GM21515 (cell line): ENCODE results near the gene INKA1.
"Not testable (repeated sequence)": the region's sequence is repeated elsewhere in the genome, so short reads cannot be mapped to it uniquely, and the experiment has no call there.

Experiments
- ATAC-seq: cut with Tn5 transposase; IDR thresholded peaks from one replicate; pipeline ENCODE4 v1.9.1; 2021; ENCODE audit not compliant: unreplicated experiment

INKA1 gene

GRCh38 chr3:49802719-49803464 lies at the start of gene INKA1:
Gene INKA1, plus strand, starts transcription at chr3:49803261. Its CDS starts 132 bp downstream, at chr3:49803393.
- peak; percentile 61 for ATAC-seq

- no peak for ATAC-seq
Measured at GRCh38 chr3:49754536-49754935, 48.5 kb upstream of the INKA1 start.

DNA sequence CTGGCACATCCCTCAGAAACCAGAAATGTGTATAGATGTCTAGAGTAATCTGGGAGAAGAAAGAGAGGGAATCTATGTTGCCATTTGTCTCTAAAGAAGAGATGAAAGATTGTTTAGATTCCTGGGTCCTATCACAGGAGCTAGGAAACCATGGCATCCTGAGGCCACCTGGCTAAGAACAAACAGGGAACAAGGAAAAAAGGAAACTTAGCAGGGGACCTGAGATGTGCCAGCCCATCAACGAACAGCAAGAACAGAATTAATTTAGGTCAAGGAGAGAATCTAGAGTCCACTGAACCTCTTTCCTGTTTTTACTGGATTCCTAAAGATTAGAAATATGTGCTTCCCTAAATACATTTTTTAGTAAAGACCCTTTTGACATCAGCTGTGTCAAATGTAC lies 47.0 kb upstream of the INKA1 start:
- ATAC-seq = no peak

GRCh38 chr3:49757197-49757596 lies 45.9 kb upstream of the INKA1 start:
- no peak for ATAC-seq

DNA sequence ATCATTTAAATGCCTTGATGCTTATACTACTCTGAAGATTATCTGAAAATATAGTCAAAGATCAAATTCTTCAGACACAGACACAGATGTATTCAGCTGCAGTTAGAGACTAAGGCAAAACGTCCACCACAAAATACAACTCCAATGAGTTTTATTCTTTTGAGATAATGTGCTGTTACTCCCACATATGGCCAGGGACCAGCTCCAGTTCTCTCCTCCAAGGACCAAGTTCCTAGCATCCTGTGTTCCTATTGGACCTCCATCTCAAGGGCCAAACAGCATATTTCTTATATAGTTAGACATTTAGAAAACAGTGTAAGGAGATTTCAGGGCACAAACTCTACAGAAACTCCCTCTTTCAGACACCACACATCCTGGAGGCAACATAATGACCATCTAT lies 43.8 kb upstream of the INKA1 start:
- no peak for ATAC-seq

DNA sequence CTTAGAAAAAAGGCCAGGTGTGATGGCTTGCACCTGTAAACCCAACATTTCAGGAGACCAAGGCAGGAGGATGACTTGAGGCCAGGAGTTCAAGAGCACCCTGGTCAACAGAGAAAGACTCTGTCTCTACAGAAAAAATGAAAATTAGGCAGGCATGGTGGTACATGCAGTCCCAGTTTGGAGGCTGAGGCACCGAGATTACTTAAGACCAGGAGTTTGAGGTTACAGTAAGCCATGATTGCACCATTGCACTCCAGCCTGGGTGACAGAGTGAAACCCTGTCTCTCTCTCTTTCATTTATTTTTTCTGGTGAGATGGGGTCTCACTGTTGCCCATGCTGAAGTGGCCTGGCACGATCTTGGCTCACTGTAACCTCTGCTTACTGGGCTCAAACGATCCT lies 41.4 kb upstream of the INKA1 start:
- ATAC-seq = no peak

DNA sequence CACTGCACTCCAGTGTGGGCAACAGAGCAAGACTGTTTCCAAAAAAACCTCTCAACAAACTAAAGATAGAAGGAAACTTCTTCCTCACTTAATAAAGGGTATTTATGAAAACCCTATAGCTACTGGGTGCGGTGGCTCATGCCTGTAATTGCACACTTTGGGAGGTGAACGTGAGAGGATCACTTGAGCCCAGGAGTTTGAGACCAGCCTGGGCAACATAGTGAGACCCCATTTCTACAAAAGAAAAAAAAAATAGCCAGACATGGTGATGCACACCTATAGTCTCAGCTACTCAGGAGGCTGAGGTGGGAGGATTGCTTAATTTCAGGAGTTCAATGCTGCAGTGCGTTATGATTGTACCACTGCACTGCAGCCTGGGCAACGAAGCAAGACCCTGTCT lies 39.1 kb upstream of the INKA1 start:
- no peak for ATAC-seq

DNA sequence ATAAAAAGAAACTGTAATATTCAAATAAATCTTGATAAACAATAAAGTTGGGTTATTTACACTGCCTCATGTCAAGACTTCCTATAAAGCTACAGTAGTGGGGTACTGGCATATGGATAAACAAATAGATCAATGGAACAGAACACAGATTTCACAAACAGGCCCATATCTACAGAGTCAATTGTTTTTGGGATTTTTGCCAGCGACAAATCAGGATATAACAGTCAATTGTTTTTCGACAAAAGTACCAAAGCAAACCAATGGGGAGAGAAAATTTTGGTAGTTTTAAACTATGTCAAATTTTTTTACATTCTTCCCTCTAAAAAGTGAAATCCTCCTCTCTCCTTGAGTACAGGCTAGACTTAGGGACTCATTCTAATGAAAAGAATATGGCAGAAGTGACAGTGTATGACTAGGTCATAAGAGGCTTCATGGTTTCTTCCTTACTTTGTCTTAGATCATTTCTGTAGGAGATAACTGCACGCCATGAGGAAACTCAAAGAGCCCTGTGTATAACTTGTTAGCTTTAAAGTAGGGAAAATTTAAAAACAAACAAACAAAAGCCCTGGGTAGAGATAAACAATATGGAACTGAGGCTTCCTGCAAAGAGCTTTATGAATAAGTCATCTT lies 33.7 kb upstream of the INKA1 start:
- no peak for ATAC-seq

DNA sequence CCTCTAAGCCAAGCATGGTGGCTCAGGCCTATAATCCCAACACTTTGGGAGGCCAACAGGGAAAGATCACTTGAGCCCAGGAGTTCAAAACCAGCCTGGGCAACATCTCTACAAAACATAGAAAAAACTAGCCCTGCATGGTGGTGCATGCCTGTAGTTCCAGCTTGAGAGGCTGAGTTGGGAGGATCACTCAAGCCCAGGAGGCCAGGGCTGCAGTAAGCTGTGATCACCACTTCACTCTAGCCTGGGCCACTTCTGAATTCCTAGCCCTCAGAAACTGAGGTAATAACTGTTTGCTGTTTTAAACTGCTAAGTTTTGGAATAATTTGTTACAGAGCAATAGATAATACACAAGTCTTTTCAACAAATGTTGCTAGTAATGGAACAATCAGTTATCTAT lies 33.1 kb upstream of the INKA1 start:
- ATAC-seq = no peak

GRCh38 chr3:49771340-49771938 lies 31.6 kb upstream of the INKA1 start:
- ATAC-seq = no peak

- ATAC-seq = no peak
Measured at GRCh38 chr3:49772703-49773102, 30.4 kb upstream of the INKA1 start.

DNA sequence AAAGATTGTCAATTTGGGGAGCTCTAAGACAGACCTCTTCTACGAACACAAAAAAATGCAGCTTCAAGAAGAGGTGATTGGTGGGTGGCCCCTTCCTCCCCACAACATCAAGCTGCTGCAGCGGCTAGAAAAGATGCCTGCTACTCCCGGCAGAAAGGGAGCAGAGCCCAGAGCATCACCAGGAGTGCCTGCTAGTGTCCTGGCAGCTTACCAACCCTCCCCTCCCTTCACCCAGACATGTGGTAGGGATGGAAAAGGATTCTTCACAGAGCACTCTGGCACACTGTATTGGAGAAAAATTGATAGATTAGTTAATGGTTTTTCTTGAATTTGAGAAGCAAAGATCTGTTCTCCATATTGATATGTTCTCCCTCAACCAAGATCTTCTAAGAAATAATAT lies 27.5 kb upstream of the INKA1 start:
- no peak for ATAC-seq

DNA sequence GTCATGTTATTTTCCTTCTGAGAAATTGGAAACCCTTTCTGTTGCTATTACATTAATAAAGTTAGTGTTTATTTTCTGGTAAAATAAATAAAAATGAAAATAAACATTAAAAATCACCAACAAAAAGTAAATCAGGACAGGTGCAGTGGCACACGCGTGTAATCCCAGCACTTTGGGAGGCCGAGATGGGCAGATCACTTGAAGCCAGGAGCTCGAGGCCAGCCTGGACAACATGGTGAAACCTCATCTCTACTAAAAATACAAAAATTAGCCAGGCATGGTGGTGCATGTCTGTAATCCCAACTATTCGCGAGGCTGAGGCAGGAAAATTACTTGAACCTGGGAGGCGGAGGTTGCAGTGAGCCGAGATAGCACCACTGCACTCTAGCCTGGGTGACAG lies 27.0 kb upstream of the INKA1 start:
- not testable (repeated sequence) for ATAC-seq

- ATAC-seq = no peak
Measured at GRCh38 chr3:49779358-49780079, 23.5 kb upstream of the INKA1 start.

DNA sequence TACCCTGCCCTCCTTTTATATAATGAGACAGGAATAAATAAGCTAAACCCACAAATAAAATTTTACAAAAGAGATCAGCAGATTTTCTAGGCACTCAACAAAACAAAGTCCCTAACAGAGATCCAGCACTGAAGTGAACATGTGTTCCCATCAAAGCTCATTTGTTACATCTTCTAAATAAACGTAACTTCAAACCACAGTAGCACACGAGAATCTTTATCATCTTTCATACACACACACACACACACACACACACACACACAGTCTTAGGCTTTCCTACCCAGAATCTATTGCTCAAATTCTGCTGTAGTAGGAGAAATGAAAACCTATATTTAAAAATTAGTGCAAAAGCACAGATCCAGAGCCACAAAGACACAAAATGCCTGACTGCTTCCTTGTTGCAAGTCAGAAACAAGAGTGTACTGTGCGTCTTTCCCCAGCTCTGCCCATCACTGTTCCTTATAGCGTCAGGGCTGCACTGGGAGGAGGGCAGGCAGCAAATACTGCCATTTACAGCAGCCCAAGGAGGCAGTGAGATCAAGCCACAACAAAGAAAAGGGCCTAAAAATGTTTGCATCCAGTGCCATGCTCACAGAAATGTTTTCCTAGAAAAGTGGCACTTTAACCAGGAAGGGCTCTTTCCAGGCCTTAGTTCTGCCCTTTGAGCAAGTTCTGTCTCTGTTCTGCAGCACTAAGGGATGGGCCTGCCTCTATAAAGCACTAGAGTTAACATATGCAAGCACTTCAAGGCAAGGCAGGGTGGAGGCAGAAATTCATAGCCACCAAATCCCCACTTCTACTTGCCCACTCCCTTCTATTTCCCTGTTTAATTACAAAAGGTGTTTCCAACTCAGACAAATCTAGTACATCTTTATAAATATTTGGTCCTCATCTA lies 22.7 kb upstream of the INKA1 start:
- ATAC-seq = no peak

DNA sequence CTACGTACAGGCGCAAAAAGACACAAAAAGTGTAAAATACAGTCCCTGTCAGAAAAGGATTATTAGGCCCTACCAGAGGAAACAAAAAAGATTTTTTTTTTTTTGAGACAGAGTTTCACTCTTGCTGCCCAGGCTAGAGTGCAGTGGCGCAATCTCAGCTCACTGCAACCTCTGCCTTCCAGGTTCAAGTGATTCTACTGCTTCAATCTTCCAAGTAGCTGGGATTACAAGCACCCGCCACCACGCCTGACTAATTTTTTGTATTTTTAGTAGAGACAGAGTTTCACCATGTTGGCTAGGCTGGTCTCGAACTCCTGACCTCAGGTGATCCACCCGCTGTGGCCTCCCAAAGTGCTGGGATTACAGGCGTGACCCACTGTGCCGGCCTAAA lies 22.1 kb upstream of the INKA1 start:
- ATAC-seq = not testable (repeated sequence)

DNA sequence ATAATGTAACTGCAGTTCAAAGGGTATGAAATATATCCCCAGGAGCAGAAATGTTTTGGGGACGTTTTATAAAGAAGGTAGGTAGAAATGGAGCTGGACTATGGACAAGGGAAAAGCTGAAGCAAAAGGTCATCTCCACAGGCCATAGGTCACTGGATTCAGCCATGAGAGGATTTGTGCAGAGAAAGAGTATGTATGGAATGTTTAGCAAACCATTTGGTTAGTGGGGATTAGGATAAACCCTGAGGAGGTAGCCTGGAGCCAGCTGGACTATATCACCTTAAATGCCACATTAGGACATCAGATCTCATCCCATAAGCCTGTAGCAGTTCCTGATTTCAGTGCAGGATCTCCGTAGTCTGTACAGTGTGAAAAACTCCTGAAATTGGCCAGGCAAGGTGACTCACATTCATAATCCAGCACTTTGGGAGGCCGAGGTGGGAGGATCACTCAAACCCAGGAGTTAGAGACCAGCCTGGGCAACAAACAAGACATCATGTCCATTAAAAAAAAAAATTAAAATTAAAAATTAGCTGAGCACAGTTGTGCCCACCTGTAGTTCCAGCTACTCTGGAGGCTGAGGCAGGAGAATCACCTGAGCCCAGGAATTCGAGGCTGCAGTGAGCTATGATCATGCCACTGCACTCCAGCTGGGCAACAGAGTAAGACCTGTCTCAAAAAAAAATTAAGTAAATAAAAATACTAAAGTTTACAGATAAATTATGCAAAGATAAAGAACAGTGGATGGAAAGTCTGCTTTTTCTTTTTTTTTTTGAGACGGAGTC lies 21.5 kb upstream of the INKA1 start:
- ATAC-seq = no peak

GRCh38 chr3:49782277-49782676 lies 20.8 kb upstream of the INKA1 start:
- ATAC-seq = not testable (repeated sequence)

DNA sequence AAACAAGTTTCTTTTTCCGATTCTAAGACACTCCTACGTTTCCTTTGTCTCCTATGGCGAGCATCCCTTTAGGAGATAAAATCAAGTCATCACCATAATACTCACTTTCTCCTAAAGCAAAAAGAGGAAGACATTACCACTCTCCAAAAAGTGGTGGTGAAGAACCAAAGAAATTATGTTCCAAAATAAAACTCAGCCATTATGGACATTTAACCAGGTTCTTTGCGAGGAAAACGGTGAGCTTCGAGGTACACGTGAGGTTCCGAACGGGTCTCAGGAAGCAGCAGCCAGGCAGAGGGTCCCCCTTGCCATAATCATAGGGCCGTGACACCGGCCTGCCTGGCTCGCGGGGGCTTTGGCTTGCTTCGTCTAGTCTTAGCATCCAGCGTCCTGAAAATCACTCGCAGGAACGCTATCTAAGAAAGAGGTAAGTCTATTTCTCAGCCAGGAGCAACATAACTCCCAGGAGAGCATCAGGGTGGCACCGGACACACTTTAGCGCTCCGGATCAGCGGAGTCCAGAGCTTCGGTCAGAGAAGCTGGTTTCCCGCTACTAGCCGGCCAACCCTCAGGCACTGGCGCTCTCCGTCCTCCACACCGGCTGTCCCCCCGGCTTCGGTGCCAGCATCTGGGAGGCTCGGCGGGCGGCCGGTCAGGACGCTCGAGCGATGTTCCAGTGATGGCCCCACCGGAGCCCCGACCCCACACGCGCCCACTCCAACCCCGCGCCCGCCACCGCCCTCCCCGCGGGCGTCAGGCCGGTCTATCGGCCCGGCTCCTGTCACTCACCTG lies 17.3 kb upstream of the INKA1 start:
- ATAC-seq = peak; percentile 40
